ENCODE data around the gene UBE2E3.

UBE2E3 gene

DNA sequence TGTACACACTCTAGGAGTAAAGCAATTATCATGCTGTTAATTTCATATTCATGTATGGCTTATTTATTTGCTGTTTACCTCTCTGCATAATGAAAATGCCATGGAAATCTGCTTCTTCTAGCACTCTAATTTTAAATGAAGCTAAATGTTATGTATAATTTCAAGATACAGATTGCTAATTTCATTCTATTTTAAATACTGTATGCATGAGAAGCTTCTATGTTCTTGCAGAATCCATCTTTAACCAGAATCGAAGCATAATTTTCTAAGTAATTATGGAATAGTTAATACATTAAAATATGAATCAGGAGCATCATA lies 127.2 kb downstream of the UBE2E3 start:
- H3K4me3 ChIP-seq (ENCODE audit: low read depth, low read length): no peak overlapping the region
- TF ChIP-seq, protein P1, sequence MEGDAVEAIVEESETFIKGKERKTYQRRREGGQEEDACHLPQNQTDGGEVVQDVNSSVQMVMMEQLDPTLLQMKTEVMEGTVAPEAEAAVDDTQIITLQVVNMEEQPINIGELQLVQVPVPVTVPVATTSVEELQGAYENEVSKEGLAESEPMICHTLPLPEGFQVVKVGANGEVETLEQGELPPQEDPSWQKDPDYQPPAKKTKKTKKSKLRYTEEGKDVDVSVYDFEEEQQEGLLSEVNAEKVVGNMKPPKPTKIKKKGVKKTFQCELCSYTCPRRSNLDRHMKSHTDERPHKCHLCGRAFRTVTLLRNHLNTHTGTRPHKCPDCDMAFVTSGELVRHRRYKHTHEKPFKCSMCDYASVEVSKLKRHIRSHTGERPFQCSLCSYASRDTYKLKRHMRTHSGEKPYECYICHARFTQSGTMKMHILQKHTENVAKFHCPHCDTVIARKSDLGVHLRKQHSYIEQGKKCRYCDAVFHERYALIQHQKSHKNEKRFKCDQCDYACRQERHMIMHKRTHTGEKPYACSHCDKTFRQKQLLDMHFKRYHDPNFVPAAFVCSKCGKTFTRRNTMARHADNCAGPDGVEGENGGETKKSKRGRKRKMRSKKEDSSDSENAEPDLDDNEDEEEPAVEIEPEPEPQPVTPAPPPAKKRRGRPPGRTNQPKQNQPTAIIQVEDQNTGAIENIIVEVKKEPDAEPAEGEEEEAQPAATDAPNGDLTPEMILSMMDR (IDR thresholded peaks at IDR 0.05): no peak
- no peak overlapping the region for H3K4me2 ChIP-seq (ENCODE audit: low read length)
- H3K9ac ChIP-seq: no peak overlapping the region
- no peaks in the 10 kb centered on the region for H3K27me3 ChIP-seq (ENCODE audit: control insufficient read depth, insufficient read depth, low read length)
- no peaks in the 10 kb centered on the region for H3K9me3 ChIP-seq (ENCODE audit: control insufficient read depth, low read length)
- H2AFZ ChIP-seq: no peak overlapping the region
- no peaks in the 10 kb centered on the region for H3K79me2 ChIP-seq
- H3K4me1 ChIP-seq: no peaks in the 10 kb centered on the region
- no peaks in the 10 kb centered on the region for H3K36me3 ChIP-seq (ENCODE audit: control insufficient read depth, insufficient read depth, low read length)
- H3K27ac ChIP-seq: no peak overlapping the region

DNA sequence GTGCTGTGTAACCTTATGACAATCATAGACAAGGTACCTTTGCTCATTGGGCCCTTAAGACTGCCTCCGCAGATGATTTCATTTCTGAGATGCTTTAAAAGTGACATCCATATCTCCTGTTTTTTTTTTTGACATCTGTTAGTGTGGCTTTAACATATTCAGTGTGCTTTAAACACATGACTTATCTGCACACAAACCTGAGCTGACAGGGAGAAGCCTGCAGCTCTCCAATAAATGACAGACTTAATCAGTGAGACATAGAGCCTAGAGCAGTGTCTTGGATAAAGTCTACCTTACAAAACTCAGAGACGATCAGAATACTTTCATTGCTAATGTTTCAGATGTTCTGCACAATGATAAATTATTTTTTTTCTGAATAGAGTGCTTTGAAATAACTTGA lies 130.7 kb downstream of the UBE2E3 start:
- Histone ChIP-seq H3K36me3 (ENCODE audit: control insufficient read depth, insufficient read depth, low read length) (no peaks in the 10 kb centered on the region), H3K4me3 (ENCODE audit: low read depth, low read length) (no peak overlapping the region), H3K9me3 (ENCODE audit: control insufficient read depth, low read length) (no peaks in the 10 kb centered on the region), H3K79me2 (no peaks in the 10 kb centered on the region), H3K27ac (no peak overlapping the region), H2AFZ (no peak overlapping the region), H3K4me1 (no peaks in the 10 kb centered on the region), H3K9ac (no peak overlapping the region), H3K4me2 (ENCODE audit: low read length) (no peak overlapping the region), H3K27me3 (ENCODE audit: control insufficient read depth, insufficient read depth, low read length) (no peaks in the 10 kb centered on the region)
- TF ChIP-seq, protein P1 (IDR thresholded peaks at IDR 0.05): no peak

DNA sequence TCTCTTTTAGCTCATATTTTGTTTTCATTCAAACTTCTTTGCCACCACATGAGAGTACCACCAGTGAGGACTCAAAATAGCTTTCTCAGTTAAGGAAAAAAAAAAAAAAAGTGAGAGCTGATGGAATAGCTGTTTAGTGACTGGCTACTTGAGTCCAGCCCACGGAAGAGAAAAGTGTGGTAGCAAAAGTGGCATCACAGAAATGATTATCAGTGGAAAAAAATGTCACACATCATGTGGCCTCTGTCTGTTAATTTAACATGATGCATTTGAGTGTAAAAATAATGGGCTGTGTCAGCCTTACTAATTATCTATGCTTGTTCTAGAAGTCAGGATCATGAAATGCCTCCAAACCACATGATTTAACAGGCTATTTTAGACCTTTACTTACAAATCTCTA lies 132.5 kb downstream of the UBE2E3 start:
- no peaks in the 10 kb centered on the region for H3K4me1 ChIP-seq
- H3K27me3 ChIP-seq (ENCODE audit: control insufficient read depth, insufficient read depth, low read length): no peaks in the 10 kb centered on the region
- H3K9me3 ChIP-seq (ENCODE audit: control insufficient read depth, low read length): no peaks in the 10 kb centered on the region
- TF ChIP-seq, protein P1 (IDR thresholded peaks at IDR 0.05): no peak
- H3K4me2 ChIP-seq (ENCODE audit: low read length): no peak overlapping the region
- no peaks in the 10 kb centered on the region for H3K79me2 ChIP-seq
- no peak overlapping the region for H3K9ac ChIP-seq
- no peak overlapping the region for H2AFZ ChIP-seq
- no peaks in the 10 kb centered on the region for H3K36me3 ChIP-seq (ENCODE audit: control insufficient read depth, insufficient read depth, low read length)
- no peak overlapping the region for H3K27ac ChIP-seq
- H3K4me3 ChIP-seq (ENCODE audit: low read depth, low read length): no peak overlapping the region
